ENCODE results near the gene SLC7A10. TPM values are rescaled to one million over a fixed set of nuclear protein-coding genes. Genes with fewer than 3 reads are reported as not detected.
A peak's percentile ranks its signal among the peaks of the same experiment; 100 is the strongest.

SLC7A10 gene
- total and polyA plus RNA-seq, 8 donors = 0.50 to 1.2 (median 0.96) TPM; not detected in 1

GRCh38 chr19:33234736-33235135 is 9.1 kb upstream of the SLC7A10 start:
- ATAC-seq (no peak), DNase-seq (peak in 1 of 4 donors; percentile 30)
- no peak overlapping the region for H3K27ac ChIP-seq
- H3K4me3 ChIP-seq = no peak overlapping the region
- H3K27me3 ChIP-seq = peaks cover 0 to 17% of the 10 kb centered on the region in 2 donors
- no peaks in the 10 kb centered on the region for H3K36me3 ChIP-seq
- no peaks in the 10 kb centered on the region for H3K9me3 ChIP-seq
- H3K4me1 ChIP-seq = peaks cover 0 to 19% of the 10 kb centered on the region in 2 donors
- TF ChIP-seq CTCF (IDR thresholded peaks at IDR 0.05) = no peak
- intact Hi-C loops (cut with DNase I) = loop anchor here in 1 of 2 donors (5.0 kb wide), 1 partner anchor 538 kb away; no protein-coding TSS in a partner anchor

GRCh38 chr19:33234092-33234491 is 8.4 kb upstream of the SLC7A10 start:
- intact Hi-C loops (cut with DNase I) = no loop called here
- Histone ChIP-seq H3K36me3 (no peaks in the 10 kb centered on the region), H3K27ac (no peak overlapping the region), H3K4me3 (no peak overlapping the region), H3K27me3 (peaks cover 0 to 17% of the 10 kb centered on the region in 2 donors), H3K9me3 (peaks cover 0 to under 1% of the 10 kb centered on the region in 2 donors), H3K4me1 (peaks cover 0 to 19% of the 10 kb centered on the region in 2 donors)
- no peak for TF ChIP-seq CTCF (IDR thresholded peaks at IDR 0.05)
- ATAC-seq (no peak), DNase-seq (peak in 1 of 4 donors; percentile 37)

- H3K9me3 ChIP-seq = peaks cover 0 to 8% of the 10 kb centered on the region in 2 donors
- no peaks in the 10 kb centered on the region for H3K36me3 ChIP-seq
- no peak for TF ChIP-seq CTCF (IDR thresholded peaks at IDR 0.05)
- no peak for ATAC-seq
- peaks cover 0 to 19% of the 10 kb centered on the region in 2 donors for H3K4me1 ChIP-seq
- DNase-seq = no peak
- intact Hi-C loops (cut with DNase I) = no loop called here
- H3K4me3 ChIP-seq = no peak overlapping the region
- no peak overlapping the region for H3K27ac ChIP-seq
- H3K27me3 ChIP-seq = peaks cover 0 to 18% of the 10 kb centered on the region in 2 donors
Measured at GRCh38 chr19:33233056-33233873, 7.6 kb upstream of the SLC7A10 start.

- DNase-seq = peak in 1 of 4 donors; percentile 56
- no peak for TF ChIP-seq CTCF (IDR thresholded peaks at IDR 0.05)
- intact Hi-C loops (cut with DNase I) = no loop called here
- H3K27me3 ChIP-seq = peaks cover 0 to 25% of the 10 kb centered on the region in 2 donors
- ATAC-seq = no peak
- H3K4me1 ChIP-seq = peaks cover 0 to 19% of the 10 kb centered on the region in 2 donors
- peaks cover 0 to 14% of the 10 kb centered on the region in 2 donors for H3K9me3 ChIP-seq
- H3K27ac ChIP-seq = no peak overlapping the region
- H3K36me3 ChIP-seq = no peaks in the 10 kb centered on the region
- H3K4me3 ChIP-seq = no peak overlapping the region
Measured at GRCh38 chr19:33232656-33233055, 7.0 kb upstream of the SLC7A10 start.

- DNase-seq (peak in 2 of 4 donors; percentile 54 to 68), ATAC-seq (no peak)
- Histone ChIP-seq H3K4me1 (peaks cover 0 to 27% of the 10 kb centered on the region in 2 donors), H3K9me3 (peaks cover 0 to 20% of the 10 kb centered on the region in 2 donors), H3K36me3 (no peaks in the 10 kb centered on the region), H3K27ac (no peak overlapping the region), H3K4me3 (no peak overlapping the region), H3K27me3 (peaks cover 8 to 36% of the 10 kb centered on the region in 2 donors)
- intact Hi-C loops (cut with DNase I) = no loop called here
- TF ChIP-seq CTCF (IDR thresholded peaks at IDR 0.05) = no peak
Measured at GRCh38 chr19:33231511-33231910, 5.9 kb upstream of the SLC7A10 start.
